Activated T-cell treated with anti-CD3 and anti-CD28 coated beads for 4 hours (primary cell): ENCODE data around the gene MVK.

ENCODE experiments used
- DNase-seq: peaks from one replicate; pipeline ENCODE4 v3.0.0-alpha.2; 2020

The MVK gene

GRCh38 chr12:109547286-109547685 is 26.3 kb upstream of the MVK start:
- DNase-seq, result no peak

- DNase-seq, result no peak
These were observed 25.3 kb upstream of the MVK start for GRCh38 chr12:109548258-109548657.

GRCh38 chr12:109549613-109550270 is 23.9 kb upstream of the MVK start:
- no peak for DNase-seq

GRCh38 chr12:109550281-109550680 is 23.3 kb upstream of the MVK start:
- DNase-seq, result no peak

- no peak for DNase-seq
These were observed 22.5 kb upstream of the MVK start for GRCh38 chr12:109551108-109551507.

GRCh38 chr12:109552971-109553370 is 20.6 kb upstream of the MVK start:
- DNase-seq, result no peak

GRCh38 chr12:109553483-109553882 is 20.1 kb upstream of the MVK start:
- no peak for DNase-seq

GRCh38 chr12:109553906-109554500 is 19.6 kb upstream of the MVK start:
- DNase-seq, result no peak

GRCh38 chr12:109554761-109555160 is 18.8 kb upstream of the MVK start:
- DNase-seq, result no peak

- DNase-seq, result no peak
These were observed 17.9 kb upstream of the MVK start for GRCh38 chr12:109555431-109556315.

- DNase-seq, result no peak
These were observed 16.4 kb upstream of the MVK start for GRCh38 chr12:109557200-109557599.

GRCh38 chr12:109557805-109558204 is 15.8 kb upstream of the MVK start:
- DNase-seq, result no peak

- DNase-seq, result no peak
These were observed 15.0 kb upstream of the MVK start for GRCh38 chr12:109558374-109559199.

GRCh38 chr12:109559200-109559505 is 14.4 kb upstream of the MVK start:
- no peak for DNase-seq

GRCh38 chr12:109559601-109560000 is 14.0 kb upstream of the MVK start:
- DNase-seq, result no peak

- DNase-seq, result no peak
These were observed 12.5 kb upstream of the MVK start for GRCh38 chr12:109560867-109561710.

GRCh38 chr12:109561711-109562030 is 11.9 kb upstream of the MVK start:
- DNase-seq, result no peak

- DNase-seq, result no peak
These were observed 10.7 kb upstream of the MVK start for GRCh38 chr12:109562871-109563270.

- no peak for DNase-seq
These were observed 10.0 kb upstream of the MVK start for GRCh38 chr12:109563291-109564284.

- DNase-seq, result no peak
These were observed 7.2 kb upstream of the MVK start for GRCh38 chr12:109566424-109566823.

- no peak for DNase-seq
These were observed 6.3 kb upstream of the MVK start for GRCh38 chr12:109567296-109567695.
